ENCODE measurements around the gene ARHGEF12.

Gene ARHGEF12

GRCh38 chr11:120519474-120519873 lies 183.3 kb downstream of the ARHGEF12 start:
- no peak overlapping the region for H3K4me3 ChIP-seq (replicated peaks in 1 of 2; ENCODE audit: low read depth in 2 of 2, low read length in 2 of 2)
- DNase-seq (ENCODE audit: low read depth in 2 of 2): no peak
- no peak for TF ChIP-seq CTCF (IDR thresholded peaks at IDR 0.05; ENCODE audit: low read depth, low read length)

- no peak overlapping the region for H3K4me3 ChIP-seq (replicated peaks in 1 of 2; ENCODE audit: low read depth in 2 of 2, low read length in 2 of 2)
- TF ChIP-seq CTCF (IDR thresholded peaks at IDR 0.05; ENCODE audit: low read depth, low read length): no peak
- DNase-seq (ENCODE audit: low read depth in 2 of 2): no peak
These were observed 184.0 kb downstream of the ARHGEF12 start for GRCh38 chr11:120520091-120520822.

- no peak overlapping the region for H3K4me3 ChIP-seq (replicated peaks in 1 of 2; ENCODE audit: low read depth in 2 of 2, low read length in 2 of 2)
- no peak for DNase-seq (ENCODE audit: low read depth in 2 of 2)
- TF ChIP-seq CTCF (IDR thresholded peaks at IDR 0.05; ENCODE audit: low read depth, low read length): no peak
These were observed 185.0 kb downstream of the ARHGEF12 start for GRCh38 chr11:120521176-120521575.

- DNase-seq (ENCODE audit: low read depth in 2 of 2): no peak
- TF ChIP-seq CTCF (IDR thresholded peaks at IDR 0.05; ENCODE audit: low read depth, low read length): no peak
- no peak overlapping the region for H3K4me3 ChIP-seq (replicated peaks in 1 of 2; ENCODE audit: low read depth in 2 of 2, low read length in 2 of 2)
These were observed 185.8 kb downstream of the ARHGEF12 start for GRCh38 chr11:120522021-120522420.

GRCh38 chr11:120522736-120523135 lies 186.5 kb downstream of the ARHGEF12 start:
- DNase-seq (ENCODE audit: low read depth in 2 of 2): no peak
- no peak for TF ChIP-seq CTCF (IDR thresholded peaks at IDR 0.05; ENCODE audit: low read depth, low read length)
- no peak overlapping the region for H3K4me3 ChIP-seq (replicated peaks in 1 of 2; ENCODE audit: low read depth in 2 of 2, low read length in 2 of 2)

- no peak overlapping the region for H3K4me3 ChIP-seq (replicated peaks in 1 of 2; ENCODE audit: low read depth in 2 of 2, low read length in 2 of 2)
- DNase-seq (ENCODE audit: low read depth in 2 of 2): no peak
- no peak for TF ChIP-seq CTCF (IDR thresholded peaks at IDR 0.05; ENCODE audit: low read depth, low read length)
These were observed 187.0 kb downstream of the ARHGEF12 start for GRCh38 chr11:120523196-120523595.

Measured in cardiac fibroblast (primary cell).